Measurements from ENCODE around the gene CHST5.

- peak; percentile 9 for TF ChIP-seq CTCF (IDR thresholded peaks at IDR 0.05; ENCODE audit: borderline replicate concordance, extremely low read depth, low read length, poor library complexity, severe bottlenecking)
- no peak for TF ChIP-seq EZH2 (IDR thresholded peaks at IDR 0.05; ENCODE audit: borderline replicate concordance, low read depth, low read length, severe bottlenecking)
These were observed 20.0 kb upstream of the CHST5 start, which contains the start of gene TMEM231 for GRCh38 chr16:75555707-75556430.
